PC-9 (cell line): ENCODE results near the gene CCT5. TPM values are rescaled to one million over a fixed set of nuclear protein-coding genes. Genes with fewer than 3 reads are reported as not detected.

Experiments
- BruUV-seq: library from RNA; stranded (reverse); fragments of 400-500 nt; replicated peaks from 2 replicates; lab custom pipeline; 2021; lab: Mats Ljungman, UMichigan
- CTCF ChIA-PET: fragments of 300-600 bp; sonication (Branson Sonifier 250); formaldehyde crosslinking; loops from one replicate; lab custom pipeline; 2022; ENCODE audit warnings: antibody characterized with exemption; lab: Charles Lee
- POLR2A ChIA-PET: fragments of 300-600 bp; sonication (Branson Sonifier 250); formaldehyde crosslinking; loops from one replicate; lab custom pipeline; 2022; ENCODE audit warnings: antibody characterized with exemption; ENCODE audit not compliant: unreplicated experiment; lab: Charles Lee
- DNase-seq, 2 experiments: peaks; one replicate each; pipeline versions ENCODE4 v3.0.0 to v3.0.0-alpha.2; 2015 to 2022; ENCODE audit warnings: mixed read lengths in 1 of 2
- H2AFZ ChIP-seq: fragments of 200-600 bp; sonication (generic); 2 replicates; pipeline ENCODE4 v1.8.1; 2017; ENCODE audit warnings: antibody characterized with exemption
- H3F3A ChIP-seq: fragments of 200-600 bp; sonication (generic); 2 replicates; pipeline ENCODE4 v1.8.1; 2017; ENCODE audit warnings: antibody characterized with exemption, mild to moderate bottlenecking, low read depth; ENCODE audit not compliant: insufficient read depth
- H3K27ac ChIP-seq: fragments of 200-600 bp; sonication (generic); 2 replicates; pipeline ENCODE4 v1.6.1; 2016; ENCODE audit warnings: mixed run types
- H3K27me3 ChIP-seq: fragments of 200-600 bp; sonication (generic); 2 replicates; pipeline ENCODE4 v1.6.1; 2016; ENCODE audit warnings: low read depth, mixed run types; ENCODE audit not compliant: insufficient read depth
- H3K36me3 ChIP-seq: fragments of 200-600 bp; sonication (generic); 2 replicates; pipeline ENCODE4 v1.6.1; 2016; ENCODE audit warnings: low read depth, mixed run types
- H3K4me1 ChIP-seq: fragments of 200-600 bp; sonication (generic); replicated peaks from 2 replicates; pipeline ENCODE4 v1.6.1; 2016; ENCODE audit warnings: mixed run types; ENCODE audit not compliant: insufficient read depth
- H3K4me2 ChIP-seq: fragments of 200-600 bp; sonication (generic); 2 replicates; pipeline ENCODE4 v1.6.1; 2017; ENCODE audit warnings: mixed run types
- H3K4me3 ChIP-seq: fragments of 200-600 bp; sonication (generic); 2 replicates; pipeline ENCODE4 v1.6.1; 2016; ENCODE audit warnings: mixed run types
- H3K79me2 ChIP-seq: fragments of 200-600 bp; sonication (generic); 2 replicates; pipeline ENCODE4 v1.6.1; 2017; ENCODE audit warnings: low read depth, mixed run types
- H3K9me2 ChIP-seq: fragments of 200-600 bp; sonication (generic); 2 replicates; pipeline ENCODE4 v1.8.1; 2017; ENCODE audit warnings: mild to moderate bottlenecking; ENCODE audit not compliant: insufficient read depth
- H3K9me3 ChIP-seq: fragments of 200-600 bp; sonication (generic); 2 replicates; pipeline ENCODE4 v1.8.1; 2016; ENCODE audit warnings: low read depth; ENCODE audit not compliant: insufficient read depth
- H4K20me1 ChIP-seq: fragments of 200-600 bp; sonication (generic); 2 replicates; pipeline ENCODE4 v1.8.1; 2017; ENCODE audit not compliant: insufficient read depth
- EZH2 ChIP-seq: fragments of 200-600 bp; sonication (generic); IDR thresholded peaks from 2 replicates; pipeline ENCODE4 v1.8.0; 2017; ENCODE audit warnings: antibody characterized with exemption, low read depth
- intact Hi-C: fragments of 100-400 bp; cut with micrococcal nuclease; formaldehyde crosslinking; loops from one replicate; pipeline ENCODE4 v1.10.0; 2022; ENCODE audit not compliant: unreplicated experiment
- total RNA-seq: library from RNA; stranded (reverse); gene quantifications from 2 replicates; pipeline ENCODE4 v1.2.3, GENCODE V29; 2021
- TF ChIP-seq, protein P1 (sequence below): fragments of 200-600 bp; sonication (generic); conservative IDR thresholded peaks from 2 replicates; pipeline ENCODE4 v1.6.1; 2017; ENCODE audit warnings: mixed run types, antibody characterized with exemption, mild to moderate bottlenecking, moderate library complexity

Gene CCT5
- total RNA-seq, 1 experiment from 2014 or later, result 831 TPM

DNA sequence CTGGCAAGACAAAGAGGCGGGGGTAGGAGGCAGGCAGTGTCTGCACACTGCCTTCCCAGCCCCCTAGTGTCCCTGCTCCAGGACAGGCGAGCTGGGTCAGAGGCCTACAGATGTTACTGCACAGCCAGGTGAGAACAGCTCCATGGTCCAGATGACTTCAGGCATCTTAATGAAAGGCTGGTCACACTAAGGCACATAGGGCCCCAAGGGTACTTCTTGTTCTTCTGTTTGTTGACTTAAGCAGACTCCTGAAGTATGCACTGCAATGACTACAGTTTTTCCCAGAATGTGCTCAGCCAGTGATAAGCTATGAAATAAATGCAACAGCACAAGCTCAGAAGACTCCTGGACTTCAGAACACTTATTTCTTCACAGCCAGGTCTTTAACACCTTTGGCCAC is 27.8 kb upstream of the CCT5 start:
- no TSS peak for BruUV-seq
- no peaks in the 10 kb centered on the region for H4K20me1 ChIP-seq
- H3K9me2 ChIP-seq, result no peaks in the 10 kb centered on the region
- no peaks in the 10 kb centered on the region for H3K79me2 ChIP-seq
- ChIA-PET CTCF (no interaction called here), POLR2A (no interaction called here)
- H3K36me3 ChIP-seq, result no peaks in the 10 kb centered on the region
- H3K4me2 ChIP-seq, result no peak overlapping the region
- H3K4me1 ChIP-seq, result no peaks in the 10 kb centered on the region
- no peak overlapping the region for H3K4me3 ChIP-seq
- TF ChIP-seq, protein P1, sequence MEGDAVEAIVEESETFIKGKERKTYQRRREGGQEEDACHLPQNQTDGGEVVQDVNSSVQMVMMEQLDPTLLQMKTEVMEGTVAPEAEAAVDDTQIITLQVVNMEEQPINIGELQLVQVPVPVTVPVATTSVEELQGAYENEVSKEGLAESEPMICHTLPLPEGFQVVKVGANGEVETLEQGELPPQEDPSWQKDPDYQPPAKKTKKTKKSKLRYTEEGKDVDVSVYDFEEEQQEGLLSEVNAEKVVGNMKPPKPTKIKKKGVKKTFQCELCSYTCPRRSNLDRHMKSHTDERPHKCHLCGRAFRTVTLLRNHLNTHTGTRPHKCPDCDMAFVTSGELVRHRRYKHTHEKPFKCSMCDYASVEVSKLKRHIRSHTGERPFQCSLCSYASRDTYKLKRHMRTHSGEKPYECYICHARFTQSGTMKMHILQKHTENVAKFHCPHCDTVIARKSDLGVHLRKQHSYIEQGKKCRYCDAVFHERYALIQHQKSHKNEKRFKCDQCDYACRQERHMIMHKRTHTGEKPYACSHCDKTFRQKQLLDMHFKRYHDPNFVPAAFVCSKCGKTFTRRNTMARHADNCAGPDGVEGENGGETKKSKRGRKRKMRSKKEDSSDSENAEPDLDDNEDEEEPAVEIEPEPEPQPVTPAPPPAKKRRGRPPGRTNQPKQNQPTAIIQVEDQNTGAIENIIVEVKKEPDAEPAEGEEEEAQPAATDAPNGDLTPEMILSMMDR, result no peak
- TF ChIP-seq EZH2, result no peak
- no peaks in the 10 kb centered on the region for H3K9me3 ChIP-seq
- intact Hi-C loops, result no loop called here
- no peaks in the 10 kb centered on the region for H3F3A ChIP-seq
- H3K27ac ChIP-seq, result no peak overlapping the region
- no peak for DNase-seq
- no peak overlapping the region for H2AFZ ChIP-seq
- H3K27me3 ChIP-seq, result no peaks in the 10 kb centered on the region

- CTCF ChIA-PET, result no interaction called here
- Histone ChIP-seq H3K27me3 (no peaks in the 10 kb centered on the region), H3K9me3 (no peaks in the 10 kb centered on the region), H3F3A (no peaks in the 10 kb centered on the region), H3K4me1 (no peaks in the 10 kb centered on the region), H2AFZ (no peak overlapping the region), H3K27ac (no peak overlapping the region), H3K4me3 (no peak overlapping the region), H4K20me1 (no peaks in the 10 kb centered on the region), H3K79me2 (no peaks in the 10 kb centered on the region), H3K4me2 (no peak overlapping the region), H3K9me2 (no peaks in the 10 kb centered on the region), H3K36me3 (no peaks in the 10 kb centered on the region)
- no TSS peak for BruUV-seq
- intact Hi-C loops, result no loop called here
- no peak for DNase-seq
- TF ChIP-seq, protein P1, result no peak
- no peak for TF ChIP-seq EZH2
- POLR2A ChIA-PET, result no interaction called here
Observed at GRCh38 chr5:10227379-10227778, 22.7 kb upstream of the CCT5 start.

- ChIA-PET CTCF (no interaction called here), POLR2A (no interaction called here)
- Histone ChIP-seq H3K27ac (no peak overlapping the region), H3K9me2 (no peaks in the 10 kb centered on the region), H3K79me2 (no peaks in the 10 kb centered on the region), H3K27me3 (no peaks in the 10 kb centered on the region), H3K9me3 (no peaks in the 10 kb centered on the region), H3F3A (no peaks in the 10 kb centered on the region), H3K36me3 (no peaks in the 10 kb centered on the region), H3K4me2 (no peak overlapping the region), H4K20me1 (no peaks in the 10 kb centered on the region), H2AFZ (no peak overlapping the region), H3K4me1 (no peaks in the 10 kb centered on the region), H3K4me3 (no peak overlapping the region)
- no peak for DNase-seq
- intact Hi-C loops, result no loop called here
- no TSS peak for BruUV-seq
- TF ChIP-seq, protein P1, result no peak
- TF ChIP-seq EZH2, result no peak
Observed at GRCh38 chr5:10228288-10228687, 21.8 kb upstream of the CCT5 start.
